HL-60 (cell line): ENCODE data around the gene KCNJ15.

ENCODE experiments used
- DNase-seq, 2 experiments: peaks; one replicate each; pipeline ENCODE4 v3.0.0-alpha.2; 2010 to 2020; ENCODE audit warnings: low read depth in 1 of 2, low spot score in 1 of 2
- H3K27ac ChIP-seq: fragments of 250-450 bp; sonication (Bioruptor Pico); replicated peaks from 2 replicates; pipeline ENCODE4 v1.5.1; 2020; ENCODE audit warnings: mild to moderate bottlenecking, moderate library complexity
- H3K27me3 ChIP-seq: fragments of 250-450 bp; sonication (Bioruptor Pico); 2 replicates; pipeline ENCODE4 v1.5.1; 2021; ENCODE audit warnings: mild to moderate bottlenecking, moderate library complexity; ENCODE audit not compliant: insufficient read depth, poor library complexity, severe bottlenecking
- H3K4me3 ChIP-seq: replicated peaks from 2 replicates; pipeline ENCODE4 v1.5.1; 2011; ENCODE audit warnings: mild to moderate bottlenecking, control low read depth, low read length; ENCODE audit not compliant: insufficient read depth
- GABPA ChIP-seq: IDR thresholded peaks from 2 replicates; pipeline ENCODE4 v1.6.1; 2012; ENCODE audit warnings: low read depth
- POLR2AphosphoS5 ChIP-seq: IDR thresholded peaks from 2 replicates; pipeline ENCODE4 v1.6.1; 2012; ENCODE audit warnings: low read depth
- REST ChIP-seq: IDR thresholded peaks from 2 replicates; pipeline ENCODE4 v1.6.1; 2012; ENCODE audit warnings: low read depth; ENCODE audit not compliant: insufficient replicate concordance
- SPI1 ChIP-seq: IDR thresholded peaks from 2 replicates; pipeline ENCODE4 v1.6.1; 2012; ENCODE audit warnings: low read depth, mild to moderate bottlenecking, borderline replicate concordance
- TF ChIP-seq, protein P1 (sequence below): IDR thresholded peaks from one replicate; pipeline ENCODE4 v1.5.1; 2011; ENCODE audit warnings: low read length, control low read depth, inconsistent platforms; ENCODE audit not compliant: insufficient read depth

Gene KCNJ15

GRCh38 chr21:38243732-38244406 lies 12.9 kb upstream of the KCNJ15 start:
- DNase-seq: no peak
- no peak overlapping the region for H3K4me3 ChIP-seq
- H3K27ac ChIP-seq: no peak overlapping the region
- no peaks in the 10 kb centered on the region for H3K27me3 ChIP-seq
- TF ChIP-seq REST: no peak
- TF ChIP-seq, protein P1, sequence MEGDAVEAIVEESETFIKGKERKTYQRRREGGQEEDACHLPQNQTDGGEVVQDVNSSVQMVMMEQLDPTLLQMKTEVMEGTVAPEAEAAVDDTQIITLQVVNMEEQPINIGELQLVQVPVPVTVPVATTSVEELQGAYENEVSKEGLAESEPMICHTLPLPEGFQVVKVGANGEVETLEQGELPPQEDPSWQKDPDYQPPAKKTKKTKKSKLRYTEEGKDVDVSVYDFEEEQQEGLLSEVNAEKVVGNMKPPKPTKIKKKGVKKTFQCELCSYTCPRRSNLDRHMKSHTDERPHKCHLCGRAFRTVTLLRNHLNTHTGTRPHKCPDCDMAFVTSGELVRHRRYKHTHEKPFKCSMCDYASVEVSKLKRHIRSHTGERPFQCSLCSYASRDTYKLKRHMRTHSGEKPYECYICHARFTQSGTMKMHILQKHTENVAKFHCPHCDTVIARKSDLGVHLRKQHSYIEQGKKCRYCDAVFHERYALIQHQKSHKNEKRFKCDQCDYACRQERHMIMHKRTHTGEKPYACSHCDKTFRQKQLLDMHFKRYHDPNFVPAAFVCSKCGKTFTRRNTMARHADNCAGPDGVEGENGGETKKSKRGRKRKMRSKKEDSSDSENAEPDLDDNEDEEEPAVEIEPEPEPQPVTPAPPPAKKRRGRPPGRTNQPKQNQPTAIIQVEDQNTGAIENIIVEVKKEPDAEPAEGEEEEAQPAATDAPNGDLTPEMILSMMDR: no peak
- TF ChIP-seq GABPA: no peak
- no peak for TF ChIP-seq SPI1
- no peak for TF ChIP-seq POLR2AphosphoS5

DNA sequence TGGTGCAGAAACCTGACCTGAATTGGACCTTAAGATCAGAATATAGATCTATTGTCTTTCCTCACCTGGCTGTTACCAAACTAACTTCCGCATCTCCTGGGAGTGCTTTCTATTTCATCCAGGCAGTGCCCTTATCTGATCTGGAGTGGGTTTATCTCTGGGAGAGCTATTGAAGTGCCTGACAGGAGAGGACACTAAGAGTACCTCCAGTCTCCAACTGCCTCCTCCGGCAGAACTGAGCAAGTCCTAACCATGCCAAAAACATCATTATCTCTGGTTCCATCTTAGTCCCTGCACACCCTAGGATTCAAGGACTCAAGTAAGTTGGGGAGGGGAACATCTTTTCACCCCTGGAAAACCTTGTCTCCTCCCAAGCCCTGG lies 12.4 kb upstream of the KCNJ15 start:
- TF ChIP-seq POLR2AphosphoS5 (no peak), GABPA (no peak), SPI1 (no peak), REST (no peak)
- TF ChIP-seq, protein P1: no peak
- H3K27ac ChIP-seq: no peak overlapping the region
- DNase-seq: no peak
- no peaks in the 10 kb centered on the region for H3K27me3 ChIP-seq
- H3K4me3 ChIP-seq: no peak overlapping the region

- Histone ChIP-seq H3K27ac (no peak overlapping the region), H3K27me3 (no peaks in the 10 kb centered on the region), H3K4me3 (no peak overlapping the region)
- TF ChIP-seq, protein P1: no peak
- TF ChIP-seq REST (no peak), SPI1 (no peak), GABPA (no peak), POLR2AphosphoS5 (no peak)
- DNase-seq: peak; percentile 14 to 41
Measured at GRCh38 chr21:38244885-38245869, 11.6 kb upstream of the KCNJ15 start.
